NCI-H446 treated with DMSO at 0.1 percent for 48 hours (cell line): ENCODE data around the gene OPA3.
A peak's percentile ranks its signal among the peaks of the same experiment; 100 is the strongest.

Experiments
- DNase-seq: peaks from one replicate; lab custom pipeline; 2025; lab: John Stamatoyannopoulos, UW

Gene OPA3

GRCh38 chr19:45567609-45568008, 17.0 kb downstream of the OPA3 start:
- DNase-seq = no peak

GRCh38 chr19:45564131-45564780, 20.3 kb downstream of the OPA3 start:
- no peak for DNase-seq

- no peak for DNase-seq
These were observed 23.9 kb downstream of the OPA3 start for GRCh38 chr19:45560686-45561085.

GRCh38 chr19:45560038-45560437, 24.6 kb downstream of the OPA3 start:
- DNase-seq = no peak

GRCh38 chr19:45558399-45558878, 26.2 kb downstream of the OPA3 start:
- DNase-seq = no peak

- DNase-seq = no peak
These were observed 27.8 kb downstream of the OPA3 start for GRCh38 chr19:45556835-45557234.

- no peak for DNase-seq
These were observed 30.1 kb downstream of the OPA3 start for GRCh38 chr19:45554481-45554880.

- no peak for DNase-seq
These were observed 31.1 kb downstream of the OPA3 start for GRCh38 chr19:45553464-45553863.

- no peak for DNase-seq
These were observed 36.5 kb downstream of the OPA3 start for GRCh38 chr19:45547965-45548609.

GRCh38 chr19:45547211-45547770, 37.3 kb downstream of the OPA3 start:
- no peak for DNase-seq

GRCh38 chr19:45542234-45542668, 42.4 kb downstream of the OPA3 start:
- no peak for DNase-seq

GRCh38 chr19:45539459-45539858, 45.1 kb downstream of the OPA3 start:
- no peak for DNase-seq

GRCh38 chr19:45531349-45531748, 53.3 kb downstream of the OPA3 start:
- DNase-seq = no peak

GRCh38 chr19:45529420-45529785, 55.2 kb downstream of the OPA3 start:
- DNase-seq = no peak

GRCh38 chr19:45528744-45529419, 55.7 kb downstream of the OPA3 start:
- no peak for DNase-seq

GRCh38 chr19:45528149-45528743, 56.4 kb downstream of the OPA3 start:
- DNase-seq = no peak

GRCh38 chr19:45527731-45528130, 56.9 kb downstream of the OPA3 start:
- DNase-seq = no peak

- DNase-seq = no peak
These were observed 57.6 kb downstream of the OPA3 start for GRCh38 chr19:45526971-45527370.

GRCh38 chr19:45526143-45526542, 58.5 kb downstream of the OPA3 start:
- no peak for DNase-seq

- DNase-seq = peak; percentile 18
These were observed 60.0 kb downstream of the OPA3 start for GRCh38 chr19:45524575-45525129.

GRCh38 chr19:45523642-45524256, 60.9 kb downstream of the OPA3 start:
- peak; percentile 85 for DNase-seq
